HG03060 (cell line): Measurements from ENCODE around the gene CCBE1.

ENCODE experiments used
- ATAC-seq: cut with Tn5 transposase; IDR thresholded peaks from one replicate; pipeline ENCODE4 v1.9.1; 2021; ENCODE audit warnings: low read depth, moderate number of reproducible peaks; ENCODE audit not compliant: unreplicated experiment

CCBE1 gene

GRCh38 chr18:59468821-59469220 lies 228.4 kb downstream of the CCBE1 start:
- no peak for ATAC-seq

DNA sequence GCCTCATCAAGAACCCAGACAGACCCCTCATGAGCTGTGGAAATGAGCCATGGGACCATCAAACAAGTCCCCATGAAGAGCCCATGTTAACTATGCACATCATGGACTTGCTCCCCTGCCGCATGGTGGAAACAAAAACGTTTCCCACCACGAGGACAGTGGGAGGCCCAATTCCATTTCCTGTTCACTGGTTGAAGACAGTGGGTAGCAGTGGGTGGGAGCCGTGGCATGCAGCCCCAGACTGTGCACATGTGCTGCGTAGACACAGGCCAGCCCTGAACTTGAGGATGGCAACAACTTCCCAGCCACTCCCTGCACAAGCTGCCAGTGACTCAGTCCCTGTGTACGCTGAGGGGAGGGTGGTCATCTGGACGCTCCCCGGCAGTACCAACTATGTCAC lies 229.7 kb downstream of the CCBE1 start:
- no peak for ATAC-seq

DNA sequence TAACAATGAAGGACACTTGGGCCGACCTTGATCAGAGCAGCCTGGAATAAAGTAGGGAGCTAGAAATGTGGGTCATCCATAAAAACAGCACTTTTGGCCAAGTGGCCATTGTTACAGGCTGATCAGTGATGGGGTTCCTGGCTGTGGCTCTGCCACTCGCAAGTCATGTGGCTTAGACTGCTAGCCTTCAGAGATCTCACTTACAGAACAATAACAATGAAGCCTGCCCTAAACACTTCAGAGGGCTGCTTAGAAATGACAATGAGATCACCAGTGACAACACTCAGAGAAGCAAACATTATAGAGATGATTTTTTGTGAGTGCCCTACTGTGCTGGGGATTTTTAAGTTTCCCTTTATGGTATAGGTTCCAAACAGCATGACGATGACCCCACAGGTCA lies 230.2 kb downstream of the CCBE1 start:
- ATAC-seq = no peak

GRCh38 chr18:59464486-59464885 lies 232.7 kb downstream of the CCBE1 start:
- ATAC-seq = no peak

DNA sequence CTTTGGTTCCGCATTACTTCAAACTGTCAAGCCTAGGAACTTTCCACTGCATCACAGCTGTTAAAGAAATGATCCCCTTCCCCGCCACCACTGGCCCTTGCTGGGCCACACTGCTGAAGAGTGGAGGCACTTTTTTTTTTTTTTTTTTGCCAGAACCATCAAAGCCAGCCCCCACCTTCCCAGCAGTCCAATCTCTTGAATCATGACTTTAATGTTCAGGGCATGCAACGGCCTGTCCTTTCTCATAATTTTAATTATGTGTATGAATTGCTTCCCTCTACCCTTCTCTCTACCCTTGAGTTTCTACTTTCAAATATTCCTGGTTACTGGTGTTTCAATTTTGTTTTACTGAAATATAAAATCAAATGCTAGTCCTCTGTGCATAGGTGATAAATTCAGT lies 236.1 kb downstream of the CCBE1 start:
- ATAC-seq = no peak

GRCh38 chr18:59460072-59460420 lies 237.2 kb downstream of the CCBE1 start:
- no peak for ATAC-seq

DNA sequence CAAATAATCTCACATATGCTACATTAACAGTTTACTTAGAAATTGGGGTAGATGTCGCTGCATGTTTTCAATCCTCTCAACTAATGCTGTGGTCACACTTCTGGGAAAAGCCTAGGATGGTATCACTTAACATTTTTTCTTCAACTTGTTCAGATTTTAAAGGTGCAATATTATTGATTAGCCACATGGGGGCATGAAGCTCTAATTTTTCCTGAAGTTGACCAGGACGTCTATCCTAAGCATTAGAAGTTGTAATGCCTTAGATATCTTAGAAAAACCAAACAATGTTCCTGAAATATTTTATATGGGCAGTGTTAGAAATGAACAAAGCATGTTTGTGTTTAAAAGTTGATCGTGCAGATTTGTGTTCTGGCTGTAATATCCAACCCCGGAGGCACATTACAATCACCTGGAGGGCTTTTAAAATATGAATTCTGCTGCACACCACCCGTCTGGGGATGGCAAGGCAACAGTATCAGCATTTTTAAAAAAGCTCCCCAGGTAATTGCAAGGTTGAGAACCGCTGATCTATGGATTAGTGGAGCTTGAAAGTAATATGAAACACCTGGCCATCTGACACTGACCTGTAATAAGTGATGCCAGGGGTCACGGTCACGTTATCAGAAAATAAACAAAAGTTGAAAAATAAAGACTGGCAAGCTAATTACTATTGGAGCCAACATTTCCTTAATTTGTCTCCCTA lies 237.7 kb downstream of the CCBE1 start:
- no peak for ATAC-seq

- no peak for ATAC-seq
Observed at GRCh38 chr18:59458575-59458974, 238.6 kb downstream of the CCBE1 start.

GRCh38 chr18:59456657-59457056 lies 240.6 kb downstream of the CCBE1 start:
- ATAC-seq = no peak

GRCh38 chr18:59455728-59456276 lies 241.4 kb downstream of the CCBE1 start:
- no peak for ATAC-seq

DNA sequence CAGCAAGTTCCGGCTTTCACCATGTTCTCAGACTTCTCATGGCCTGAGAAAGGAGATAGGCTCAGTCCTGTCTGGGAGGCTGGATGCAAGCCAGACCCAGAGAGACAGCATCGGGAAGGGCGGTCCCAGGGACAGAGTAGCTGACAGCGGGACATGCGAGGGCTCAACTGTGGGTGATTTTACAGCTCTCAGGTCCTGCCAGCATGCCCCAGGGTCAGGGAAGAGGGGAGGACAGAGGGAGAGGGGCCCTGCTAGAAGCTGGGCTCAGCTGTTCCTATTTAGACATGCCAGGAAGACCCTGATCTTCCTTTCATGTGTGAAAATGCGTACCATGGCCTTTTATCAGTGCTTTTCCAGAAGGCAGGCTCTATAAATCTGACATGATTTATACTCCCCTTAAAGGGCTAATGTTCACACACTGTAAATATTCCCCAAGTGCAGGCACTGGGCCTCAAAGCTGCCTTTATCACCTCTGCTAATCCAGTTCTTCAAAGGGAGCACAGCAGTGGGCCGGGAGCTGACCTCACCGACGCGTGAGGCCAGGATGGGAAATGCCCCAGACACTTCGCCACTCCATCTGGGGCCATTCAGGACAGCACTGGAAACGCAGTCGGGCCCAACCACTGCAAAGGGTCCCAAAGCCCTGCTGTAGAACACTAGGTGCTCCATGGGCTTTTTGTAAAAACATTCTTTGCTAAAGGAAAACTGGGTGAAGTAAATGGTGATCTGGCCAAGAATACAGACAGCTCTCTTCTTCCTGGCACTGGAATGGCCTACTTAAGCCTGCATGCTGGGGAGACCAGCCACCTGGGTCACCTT lies 242.1 kb downstream of the CCBE1 start:
- no peak for ATAC-seq

GRCh38 chr18:59453468-59453961 lies 243.7 kb downstream of the CCBE1 start:
- ATAC-seq = no peak

- no peak for ATAC-seq
Observed at GRCh38 chr18:59451963-59452362, 245.3 kb downstream of the CCBE1 start.

GRCh38 chr18:59451073-59451472 lies 246.2 kb downstream of the CCBE1 start:
- no peak for ATAC-seq

- ATAC-seq = no peak
Observed at GRCh38 chr18:59448546-59448945, 248.7 kb downstream of the CCBE1 start.

- no peak for ATAC-seq
Observed at GRCh38 chr18:59446012-59446411, 251.2 kb downstream of the CCBE1 start.

DNA sequence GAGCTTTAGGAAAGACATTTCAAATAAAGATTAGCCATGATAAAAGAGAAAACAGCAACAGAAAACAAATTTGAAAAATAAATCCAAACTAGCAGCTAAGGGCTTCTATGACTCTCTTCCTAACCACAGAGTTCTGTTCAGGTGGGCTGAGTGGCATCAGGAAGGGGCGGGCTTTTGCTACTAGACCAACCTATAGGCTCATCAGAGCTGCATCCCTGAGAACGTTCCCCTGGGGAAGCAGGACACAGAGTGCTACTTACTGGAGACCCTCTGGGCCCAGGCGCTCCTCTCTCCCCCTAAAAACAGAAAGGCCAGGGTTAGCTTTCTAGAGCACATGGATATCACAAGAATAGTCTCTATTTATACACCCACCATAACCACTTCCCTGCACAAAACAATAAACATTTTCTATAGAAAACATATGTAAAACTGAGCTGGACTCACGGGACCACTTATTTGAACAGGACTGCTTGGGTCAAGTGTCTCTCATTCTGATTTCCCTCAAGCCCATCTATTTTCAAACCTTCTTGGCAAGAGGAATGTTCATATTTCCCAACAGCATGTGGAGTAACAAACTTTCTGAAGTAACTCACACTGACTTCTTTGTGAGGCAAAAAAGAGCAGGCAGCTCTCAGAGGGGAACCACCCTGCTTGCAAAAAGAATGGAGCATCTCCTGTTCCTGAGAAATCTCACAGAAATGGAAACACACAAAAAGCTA lies 259.2 kb downstream of the CCBE1 start:
- ATAC-seq = no peak

DNA sequence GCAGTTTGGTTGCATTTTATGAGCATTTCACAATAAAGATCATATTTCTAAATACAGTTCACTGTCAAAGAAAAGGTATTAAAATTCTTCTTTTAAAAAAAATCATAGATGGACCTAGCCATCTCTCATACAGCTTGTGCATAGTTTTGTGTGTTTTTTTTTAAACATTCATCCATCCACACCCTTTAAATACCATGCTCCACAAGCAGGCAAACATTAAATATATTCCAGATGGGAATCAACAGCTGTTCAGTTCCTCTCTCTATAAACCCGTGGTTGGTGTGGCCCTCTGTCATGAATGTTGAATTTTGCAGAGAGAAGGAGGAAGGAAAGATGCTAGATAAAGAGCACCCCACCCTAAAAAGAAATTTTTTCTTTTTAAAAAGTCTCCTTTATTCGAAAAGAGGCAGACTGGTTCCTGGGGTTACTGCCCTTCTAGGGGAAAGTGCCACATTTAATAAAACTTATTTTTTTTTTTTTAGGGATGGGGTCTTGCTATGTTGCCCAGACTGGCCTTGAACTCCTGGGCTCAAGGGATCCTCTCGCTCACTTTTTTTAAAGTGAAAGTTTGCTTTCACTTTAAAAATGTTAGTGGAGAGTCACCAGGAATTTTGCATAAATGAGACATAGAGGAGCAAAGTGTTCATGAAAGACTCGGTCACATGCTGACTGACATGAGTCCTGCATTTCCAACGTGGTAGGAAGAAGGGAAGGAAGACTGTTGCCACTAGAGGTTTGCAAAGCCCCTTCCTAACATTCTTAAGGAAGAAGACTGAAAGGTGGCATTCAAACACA lies 264.2 kb downstream of the CCBE1 start:
- ATAC-seq = no peak

GRCh38 chr18:59431131-59431530 lies 266.1 kb downstream of the CCBE1 start:
- ATAC-seq = no peak

DNA sequence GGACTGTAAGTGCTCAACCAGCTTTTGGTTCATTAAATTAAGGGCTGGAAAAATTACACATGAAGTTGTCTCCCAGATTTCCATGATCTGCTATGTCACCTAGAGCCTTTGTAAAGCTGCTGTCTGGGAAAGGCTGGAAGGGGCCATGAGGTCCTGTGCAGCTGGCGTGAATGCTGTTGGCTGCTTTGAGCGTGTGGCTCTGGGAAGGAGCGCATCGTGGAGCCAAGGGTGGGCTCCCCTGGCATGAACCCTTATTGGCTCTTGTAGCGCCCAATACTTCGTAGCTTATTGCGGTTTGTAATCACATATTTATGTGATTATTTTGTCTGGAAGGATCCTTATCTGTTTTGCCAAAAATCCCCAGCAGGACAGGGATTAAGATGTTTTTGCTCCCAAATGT lies 267.6 kb downstream of the CCBE1 start:
- ATAC-seq = no peak
